K562 (cell line): ENCODE measurements around the gene RPL26. TPM values are rescaled to one million over a fixed set of nuclear protein-coding genes. Genes with fewer than 3 reads are reported as not detected.

ENCODE experiments used
- ARID1B ChIP-seq: fragments of 450-650 bp; IDR thresholded peaks from 2 replicates; pipeline ENCODE4 v1.6.1; 2016; ENCODE audit warnings: antibody characterized with exemption, mild to moderate bottlenecking, inconsistent platforms
- CBFA2T2 ChIP-seq: fragments of 450-650 bp; conservative IDR thresholded peaks from 2 replicates; pipeline ENCODE4 v1.6.1; 2017; ENCODE audit warnings: mild to moderate bottlenecking
- CHCHD3 ChIP-seq: fragments of 250-450 bp; sonication (Bioruptor Pico); IDR thresholded peaks from 2 replicates; pipeline ENCODE4 v2.1.2; 2022; ENCODE audit warnings: mild to moderate bottlenecking
- DPF2 ChIP-seq: fragments of 450-650 bp; IDR thresholded peaks from 2 replicates; pipeline ENCODE4 v1.6.1; 2016
- FOS ChIP-seq: IDR thresholded peaks from 3 replicates; pipeline ENCODE4 v1.6.1; 2011; ENCODE audit not compliant: insufficient read length; ENCODE audit errors: extremely low read depth
- FOSL1 ChIP-seq: fragments of 200-800 bp; sonication (Bioruptor generic); conservative IDR thresholded peaks from 2 replicates; pipeline ENCODE4 v1.6.1; 2016; ENCODE audit warnings: missing genetic modification characterization, missing compliant biosample characterization
- GABPA ChIP-seq: fragments of 200-800 bp; sonication (Bioruptor generic); conservative IDR thresholded peaks from 2 replicates; pipeline ENCODE4 v1.6.1; 2016; ENCODE audit warnings: low read depth, missing genetic modification characterization, missing compliant biosample characterization
- HMG20B ChIP-seq: fragments of 250-450 bp; sonication (Bioruptor Pico); IDR thresholded peaks from 2 replicates; pipeline ENCODE4 v1.5.0; 2021; ENCODE audit warnings: mild to moderate bottlenecking
- KAT7 ChIP-seq: sonication (generic); formaldehyde crosslinking; IDR thresholded peaks from 2 replicates; pipeline ENCODE4 v1.8.0; 2022; ENCODE audit warnings: missing genetic modification reagents, mild to moderate bottlenecking, borderline replicate concordance
- LEF1 ChIP-seq: fragments of 450-650 bp; IDR thresholded peaks from 2 replicates; pipeline ENCODE4 v1.6.1; 2016; ENCODE audit warnings: mild to moderate bottlenecking
- NCOR1 ChIP-seq: fragments of 450-650 bp; IDR thresholded peaks from 2 replicates; pipeline ENCODE4 v1.6.1; 2016; ENCODE audit warnings: mild to moderate bottlenecking, moderate library complexity
- NEUROD1 ChIP-seq: fragments of 150-350 bp; IDR thresholded peaks from 2 replicates; pipeline ENCODE4 v1.6.1; 2014; ENCODE audit warnings: borderline replicate concordance, low read length, low read depth; ENCODE audit not compliant: partially characterized antibody
- OTX1 ChIP-seq: fragments of 450-650 bp; formaldehyde crosslinking; IDR thresholded peaks from 2 replicates; pipeline ENCODE4 v1.4.0; 2022; ENCODE audit warnings: mild to moderate bottlenecking
- POLR2B ChIP-seq: fragments of 450-650 bp; IDR thresholded peaks from 2 replicates; pipeline ENCODE4 v1.6.1; 2018; ENCODE audit warnings: low read depth; ENCODE audit not compliant: partially characterized antibody
- POLR2G ChIP-seq: fragments of 200-400 bp; formaldehyde crosslinking; IDR thresholded peaks from 2 replicates; pipeline ENCODE4 v1.6.1; 2017; ENCODE audit warnings: low read depth, mild to moderate bottlenecking, antibody characterized with exemption, low read length, moderate library complexity
- SMARCA5 ChIP-seq: fragments of 450-650 bp; IDR thresholded peaks from 2 replicates; pipeline ENCODE4 v1.6.1; 2016
- STAT5A ChIP-seq: IDR thresholded peaks from 2 replicates; pipeline ENCODE4 v1.6.1; 2012; ENCODE audit warnings: low read length, inconsistent platforms, borderline replicate concordance
- TCF7L2 ChIP-seq: fragments of 150-350 bp; IDR thresholded peaks from 2 replicates; pipeline ENCODE4 v1.6.1; 2016; ENCODE audit warnings: low read depth, mild to moderate bottlenecking, low read length, moderate library complexity
- ZNF316 ChIP-seq: fragments of 450-650 bp; IDR thresholded peaks from 2 replicates; pipeline ENCODE4 v1.6.1; 2016
- polyA plus RNA-seq, 8 experiments: library from polyadenylated mRNA; depleted of rRNA in 4 of 8; stranded (reverse) in 5 of 8; unstranded in 3 of 8; fragments of >200 nt; fragmentation: Nextera tagmentation in 2 of 8; fragmentation: Illumina TruSeq in 1 of 8; extraction: Ambion mirVana in 2 of 8; extraction: Trizol in 1 of 8; gene quantifications; 2 replicates each; pipeline versions ENCODE4 v1.2.1 to v1.2.3, GENCODE V29; 2011 to 2014; ENCODE audit warnings: inconsistent platforms in 1 of 8, missing spikeins in 1 of 8
- total RNA-seq, 7 experiments: library from RNA; depleted of rRNA in 6 of 7; stranded (reverse); fragments of >200 nt in 6 of 7; fragmentation: Illumina TruSeq in 2 of 7; extraction: Trizol in 2 of 7; gene quantifications; 2 replicates each; pipeline versions ENCODE4 v1.2.1 to v1.2.3, GENCODE V29; 2011 to 2021; ENCODE audit warnings: low replicate concordance in 1 of 7
- TF ChIP-seq, protein P1 (sequence below), 2 experiments: fragments of 200-800 bp in 1 of 2; sonication (Bioruptor generic) in 1 of 2; sonication (generic) in 1 of 2; formaldehyde crosslinking in 1 of 2; IDR thresholded peaks in 1 of 2; conservative IDR thresholded peaks in 1 of 2; 2 replicates each; pipeline versions ENCODE4 v1.5.0 to v1.6.1; 2016 to 2020; ENCODE audit warnings: missing compliant biosample characterization in 1 of 2, missing genetic modification characterization in 1 of 2, missing genetic modification reagents in 1 of 2
- TF ChIP-seq, protein P2 (sequence below): fragments of 250-450 bp; sonication (Bioruptor Pico); IDR thresholded peaks from 2 replicates; pipeline ENCODE4 v1.4.0; 2020
- TF ChIP-seq, protein P3 (sequence below): sonication (generic); formaldehyde crosslinking; IDR thresholded peaks from 2 replicates; pipeline ENCODE4 v1.8.1; 2023; ENCODE audit warnings: mild to moderate bottlenecking, missing genetic modification reagents
- TF ChIP-seq, protein P4 (sequence below): IDR thresholded peaks from 2 replicates; pipeline ENCODE4 v1.6.1; 2011; ENCODE audit warnings: borderline replicate concordance, low read depth, mild to moderate bottlenecking, moderate library complexity, low read length; ENCODE audit not compliant: insufficient read depth, poor library complexity, severe bottlenecking

Gene RPL26
- total and polyA plus RNA-seq, 9 of the 15 experiments (the other 6 are each of a cell fraction or from before 2014, with no cell fraction given): 1,474 to 4,074 (median 2,904) TPM

DNA sequence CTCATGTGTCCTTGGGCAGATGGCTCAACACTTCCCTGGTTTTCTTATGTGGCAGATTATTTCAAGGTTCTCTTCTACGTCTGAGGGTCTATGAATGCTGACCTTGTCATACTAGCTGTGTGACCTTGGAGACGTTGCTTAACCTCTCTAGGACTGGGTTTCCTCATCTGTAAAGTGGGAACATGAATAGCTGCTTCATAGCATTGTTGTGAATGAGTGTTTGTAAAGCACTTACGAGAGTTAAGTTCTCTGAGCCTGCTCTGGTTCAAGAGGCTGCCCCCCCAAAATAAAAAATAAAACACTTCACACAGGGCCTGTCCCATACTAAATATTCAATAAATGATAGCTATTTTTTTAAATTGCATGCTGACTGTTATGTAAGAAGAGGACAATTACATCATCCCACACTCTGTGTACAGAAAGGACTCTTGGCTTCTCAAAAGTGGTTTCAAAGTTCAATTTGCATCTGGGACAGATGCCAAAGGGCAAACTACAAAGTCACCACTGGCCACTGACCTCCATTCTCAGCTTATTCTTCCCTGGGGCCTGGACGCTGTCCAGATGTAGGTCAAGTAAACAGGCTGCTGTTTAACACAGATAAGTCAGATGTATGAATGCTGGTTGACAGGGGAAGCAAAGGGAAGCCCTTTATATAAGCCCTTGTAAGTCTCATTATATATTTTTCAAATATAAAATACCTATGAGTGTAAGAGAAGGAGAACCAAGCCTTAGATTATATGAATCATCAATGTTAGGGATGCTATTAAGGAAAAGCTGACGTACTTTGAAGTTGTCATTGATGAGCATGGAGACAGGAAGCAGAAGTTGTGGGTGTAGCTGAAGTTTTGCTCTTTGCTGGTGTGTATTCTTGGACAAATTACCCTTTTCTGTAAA lies 37.3 kb upstream of the RPL26 start (continued):
- TF ChIP-seq KAT7 (no peak), HMG20B (CRISPR knock-in tag) (no peak), NCOR1 (peak; percentile 97), ARID1B (peak; percentile 97), OTX1 (CRISPR knock-in tag) (no peak), CHCHD3 (CRISPR knock-in tag) (no peak), FOSL1 (peak; percentile 74), SMARCA5 (0 out of 2 replicates have a peak, but pooled peaks have one; percentile 62), NEUROD1 (peak; percentile 42), STAT5A (peak; percentile 76), POLR2G (no peak), TCF7L2 (no peak), LEF1 (peak; percentile 98), POLR2B (no peak), FOS (no peak), ZNF316 (peak; percentile 48; the same call in 1 of the 2 replicates), GABPA (tag) (peak; percentile 53), DPF2 (peak; percentile 96), CBFA2T2 (peak; percentile 92)
- TF ChIP-seq, protein P1, sequence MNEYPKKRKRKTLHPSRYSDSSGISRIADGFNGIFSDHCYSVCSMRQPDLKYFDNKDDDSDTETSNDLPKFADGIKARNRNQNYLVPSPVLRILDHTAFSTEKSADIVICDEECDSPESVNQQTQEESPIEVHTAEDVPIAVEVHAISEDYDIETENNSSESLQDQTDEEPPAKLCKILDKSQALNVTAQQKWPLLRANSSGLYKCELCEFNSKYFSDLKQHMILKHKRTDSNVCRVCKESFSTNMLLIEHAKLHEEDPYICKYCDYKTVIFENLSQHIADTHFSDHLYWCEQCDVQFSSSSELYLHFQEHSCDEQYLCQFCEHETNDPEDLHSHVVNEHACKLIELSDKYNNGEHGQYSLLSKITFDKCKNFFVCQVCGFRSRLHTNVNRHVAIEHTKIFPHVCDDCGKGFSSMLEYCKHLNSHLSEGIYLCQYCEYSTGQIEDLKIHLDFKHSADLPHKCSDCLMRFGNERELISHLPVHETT (CRISPR knock-in tag; conservative IDR thresholded peaks at IDR 0.05 in 1 of 2, IDR thresholded peaks at IDR 0.05 in 1 of 2): no peak; a peak in 1 of 4 replicates
- TF ChIP-seq, protein P2, sequence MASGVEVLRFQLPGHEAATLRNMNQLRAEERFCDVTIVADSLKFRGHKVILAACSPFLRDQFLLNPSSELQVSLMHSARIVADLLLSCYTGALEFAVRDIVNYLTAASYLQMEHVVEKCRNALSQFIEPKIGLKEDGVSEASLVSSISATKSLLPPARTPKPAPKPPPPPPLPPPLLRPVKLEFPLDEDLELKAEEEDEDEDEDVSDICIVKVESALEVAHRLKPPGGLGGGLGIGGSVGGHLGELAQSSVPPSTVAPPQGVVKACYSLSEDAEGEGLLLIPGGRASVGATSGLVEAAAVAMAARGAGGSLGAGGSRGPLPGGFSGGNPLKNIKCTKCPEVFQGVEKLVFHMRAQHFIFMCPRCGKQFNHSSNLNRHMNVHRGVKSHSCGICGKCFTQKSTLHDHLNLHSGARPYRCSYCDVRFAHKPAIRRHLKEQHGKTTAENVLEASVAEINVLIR (CRISPR knock-in tag): no peak
- TF ChIP-seq, protein P3, sequence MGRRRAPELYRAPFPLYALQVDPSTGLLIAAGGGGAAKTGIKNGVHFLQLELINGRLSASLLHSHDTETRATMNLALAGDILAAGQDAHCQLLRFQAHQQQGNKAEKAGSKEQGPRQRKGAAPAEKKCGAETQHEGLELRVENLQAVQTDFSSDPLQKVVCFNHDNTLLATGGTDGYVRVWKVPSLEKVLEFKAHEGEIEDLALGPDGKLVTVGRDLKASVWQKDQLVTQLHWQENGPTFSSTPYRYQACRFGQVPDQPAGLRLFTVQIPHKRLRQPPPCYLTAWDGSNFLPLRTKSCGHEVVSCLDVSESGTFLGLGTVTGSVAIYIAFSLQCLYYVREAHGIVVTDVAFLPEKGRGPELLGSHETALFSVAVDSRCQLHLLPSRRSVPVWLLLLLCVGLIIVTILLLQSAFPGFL (CRISPR knock-in tag): no peak
- TF ChIP-seq, protein P4, sequence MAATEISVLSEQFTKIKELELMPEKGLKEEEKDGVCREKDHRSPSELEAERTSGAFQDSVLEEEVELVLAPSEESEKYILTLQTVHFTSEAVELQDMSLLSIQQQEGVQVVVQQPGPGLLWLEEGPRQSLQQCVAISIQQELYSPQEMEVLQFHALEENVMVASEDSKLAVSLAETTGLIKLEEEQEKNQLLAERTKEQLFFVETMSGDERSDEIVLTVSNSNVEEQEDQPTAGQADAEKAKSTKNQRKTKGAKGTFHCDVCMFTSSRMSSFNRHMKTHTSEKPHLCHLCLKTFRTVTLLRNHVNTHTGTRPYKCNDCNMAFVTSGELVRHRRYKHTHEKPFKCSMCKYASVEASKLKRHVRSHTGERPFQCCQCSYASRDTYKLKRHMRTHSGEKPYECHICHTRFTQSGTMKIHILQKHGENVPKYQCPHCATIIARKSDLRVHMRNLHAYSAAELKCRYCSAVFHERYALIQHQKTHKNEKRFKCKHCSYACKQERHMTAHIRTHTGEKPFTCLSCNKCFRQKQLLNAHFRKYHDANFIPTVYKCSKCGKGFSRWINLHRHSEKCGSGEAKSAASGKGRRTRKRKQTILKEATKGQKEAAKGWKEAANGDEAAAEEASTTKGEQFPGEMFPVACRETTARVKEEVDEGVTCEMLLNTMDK: no peak
